Measurements from ENCODE around the gene MAGI2.
"Not testable (repeated sequence)": the region's sequence is repeated elsewhere in the genome, so short reads cannot be mapped to it uniquely, and the experiment has no call there.

The MAGI2 gene

GRCh38 chr7:78006063-78006755, 1447.3 kb downstream of the MAGI2 start:
- no peak for DNase-seq

- no peak for DNase-seq
These were observed 1450.8 kb downstream of the MAGI2 start for GRCh38 chr7:78002715-78003114.

GRCh38 chr7:78002021-78002420, 1451.4 kb downstream of the MAGI2 start:
- no peak for DNase-seq

GRCh38 chr7:77999168-77999567, 1454.3 kb downstream of the MAGI2 start:
- DNase-seq, result not testable (repeated sequence)

GRCh38 chr7:77995717-77996116, 1457.8 kb downstream of the MAGI2 start:
- no peak for DNase-seq

- DNase-seq, result no peak
These were observed 1459.6 kb downstream of the MAGI2 start for GRCh38 chr7:77993838-77994237.

- no peak for DNase-seq
These were observed 1461.8 kb downstream of the MAGI2 start for GRCh38 chr7:77991656-77992055.

- DNase-seq, result no peak
These were observed 1463.4 kb downstream of the MAGI2 start for GRCh38 chr7:77989981-77990566.

GRCh38 chr7:77985974-77986339, 1467.5 kb downstream of the MAGI2 start:
- no peak for DNase-seq

- no peak for DNase-seq
These were observed 1468.1 kb downstream of the MAGI2 start for GRCh38 chr7:77985232-77985973.

GRCh38 chr7:77983973-77984372, 1469.5 kb downstream of the MAGI2 start:
- no peak for DNase-seq

- DNase-seq, result no peak
These were observed 1470.4 kb downstream of the MAGI2 start for GRCh38 chr7:77982926-77983550.

GRCh38 chr7:77980087-77980713, 1473.3 kb downstream of the MAGI2 start:
- no peak for DNase-seq

- no peak for DNase-seq
These were observed 1474.2 kb downstream of the MAGI2 start for GRCh38 chr7:77979219-77979618.

- no peak for DNase-seq
These were observed 1477.6 kb downstream of the MAGI2 start for GRCh38 chr7:77975672-77976480.

GRCh38 chr7:77971726-77972125, 1481.7 kb downstream of the MAGI2 start:
- DNase-seq, result no peak

- DNase-seq, result no peak
These were observed 1486.0 kb downstream of the MAGI2 start for GRCh38 chr7:77967429-77967828.
